IPS-18c (cell line): Measurements from ENCODE around the gene ALX4.

ENCODE experiments used
- H3K4me3 ChIP-seq: 2 replicates; pipeline ENCODE4 v1.7.0; 2013; ENCODE audit warnings: low read depth, mild to moderate bottlenecking, low read length, moderate library complexity; ENCODE audit not compliant: insufficient read depth
- H3K9me3 ChIP-seq: one replicate; pipeline ENCODE4 v1.6.1; 2013; ENCODE audit warnings: mild to moderate bottlenecking, low read length, moderate library complexity; ENCODE audit not compliant: control insufficient read depth, insufficient read depth

The ALX4 gene

DNA sequence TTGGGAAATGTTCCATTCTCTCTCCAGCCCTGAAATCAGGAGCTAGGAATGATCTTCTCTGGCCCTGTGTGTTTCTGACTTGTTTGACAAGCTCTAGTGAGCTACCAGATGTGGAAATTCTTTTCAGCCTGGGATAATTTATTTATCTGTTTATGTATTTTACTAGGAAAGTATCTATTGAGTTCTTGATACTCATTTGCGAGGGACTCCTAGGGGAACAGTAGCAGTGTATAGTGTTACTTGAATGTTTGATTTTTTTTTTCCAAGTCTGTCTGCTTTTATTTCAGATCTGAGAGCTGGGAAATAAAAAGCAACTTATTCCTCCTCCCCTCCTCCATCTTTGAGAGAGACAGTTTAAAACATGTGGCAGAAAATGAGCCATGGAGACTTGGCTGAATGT lies 92.5 kb downstream of the ALX4 start:
- no peak overlapping the region for H3K4me3 ChIP-seq
- no peaks in the 10 kb centered on the region for H3K9me3 ChIP-seq

DNA sequence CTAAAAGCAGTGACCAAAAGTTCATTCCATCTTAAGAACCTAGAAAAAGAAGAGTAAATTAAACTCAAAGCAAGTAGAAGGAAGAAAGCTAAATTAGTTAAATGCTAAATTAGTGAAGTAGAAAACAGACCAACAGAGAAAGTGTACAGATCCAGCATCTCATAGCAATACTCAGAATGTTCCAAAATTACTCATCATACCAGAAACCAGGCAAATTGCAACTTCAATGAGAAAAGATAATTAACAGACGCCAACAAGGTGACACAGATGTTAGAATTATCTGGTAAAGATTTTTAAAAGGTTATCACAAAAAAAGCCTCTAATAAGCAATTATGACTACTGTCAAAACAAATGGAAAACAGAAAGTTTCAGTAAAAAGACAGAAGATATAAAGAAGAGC lies 96.8 kb downstream of the ALX4 start:
- Histone ChIP-seq H3K9me3 (no peaks in the 10 kb centered on the region), H3K4me3 (no peak overlapping the region)

DNA sequence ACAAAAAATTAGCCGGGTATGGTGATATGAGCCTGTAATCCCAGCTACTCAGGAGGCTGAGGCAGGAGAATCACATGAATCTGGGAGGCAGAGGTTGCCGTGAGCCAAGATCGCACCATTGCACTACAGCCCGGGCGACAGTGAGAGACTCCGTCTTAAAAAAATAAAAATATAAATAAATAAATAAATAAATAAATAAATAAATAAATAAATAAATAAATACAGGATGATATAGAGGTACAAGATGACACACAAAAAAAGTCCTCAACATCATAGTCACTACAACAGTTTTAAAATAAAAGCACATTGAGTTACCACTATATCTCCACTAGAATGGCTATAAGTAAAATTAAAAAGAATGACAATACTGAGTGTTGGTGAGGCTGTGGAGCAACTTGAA lies 97.8 kb downstream of the ALX4 start:
- H3K4me3 ChIP-seq: no peak overlapping the region
- H3K9me3 ChIP-seq: no peaks in the 10 kb centered on the region
